Skeletal muscle tissue (tissue), 4 donors: Measurements from ENCODE around the gene OSBP2. TPM values are rescaled to one million over a fixed set of nuclear protein-coding genes. Genes with fewer than 3 reads are reported as not detected.

ENCODE experiments used
- H3K27ac ChIP-seq: one replicate; pipeline ENCODE4 v1.7.0; 2013; ENCODE audit warnings: mild to moderate bottlenecking, low read depth, low read length, inconsistent platforms
- H3K27me3 ChIP-seq, 3 donors: one replicate each; pipeline ENCODE4 v1.7.0; 2013; ENCODE audit warnings: low read length in 3 of 3; ENCODE audit not compliant: control insufficient read depth in 3 of 3, insufficient read depth in 3 of 3
- H3K36me3 ChIP-seq, 3 donors: one replicate each; pipeline ENCODE4 v1.7.0; 2013; ENCODE audit warnings: low read length in 3 of 3; ENCODE audit not compliant: control insufficient read depth in 3 of 3, insufficient read depth in 3 of 3
- H3K4me1 ChIP-seq, 3 donors: one replicate each; pipeline ENCODE4 v1.7.0; 2013; ENCODE audit warnings: low read length in 3 of 3, mild to moderate bottlenecking in 3 of 3; ENCODE audit not compliant: control insufficient read depth in 3 of 3, insufficient read depth in 3 of 3
- H3K4me3 ChIP-seq, 3 donors: one replicate each; pipeline ENCODE4 v1.7.0; 2013; ENCODE audit warnings: low read length in 3 of 3
- H3K9ac ChIP-seq, 3 donors: one replicate each; pipeline ENCODE4 v1.7.0; 2013; ENCODE audit warnings: low read length in 3 of 3, mild to moderate bottlenecking in 3 of 3, moderate library complexity in 2 of 3, low read depth in 1 of 3
- H3K9me3 ChIP-seq, 3 donors: one replicate each; pipeline ENCODE4 v1.7.0; 2013; ENCODE audit warnings: low read length in 3 of 3; ENCODE audit not compliant: control insufficient read depth in 3 of 3
- total RNA-seq: library from RNA; depleted of rRNA; stranded (reverse); fragments of >200 nt; gene quantifications from one replicate; pipeline ENCODE4 v1.2.3, GENCODE V29; 2014
- donor health status: Osteomylitis.

OSBP2 gene
- total RNA-seq, 1 donor from 2014 or later, result 4.7 TPM

GRCh38 chr22:30880847-30881246 lies 186.2 kb downstream of the OSBP2 start:
- peaks cover 10 to 24% (median 21%) of the 10 kb centered on the region in 3 donors for H3K4me1 ChIP-seq
- H3K9ac ChIP-seq, result no peak overlapping the region
- no peaks in the 10 kb centered on the region for H3K36me3 ChIP-seq
- no peak overlapping the region for H3K4me3 ChIP-seq
- no peaks in the 10 kb centered on the region for H3K9me3 ChIP-seq
- no peak overlapping the region for H3K27ac ChIP-seq
- no peaks in the 10 kb centered on the region for H3K27me3 ChIP-seq

- peak overlapping the region in 1 of 3 donors; percentile 16 for H3K9ac ChIP-seq
- no peaks in the 10 kb centered on the region for H3K27me3 ChIP-seq
- H3K4me3 ChIP-seq, result no peak overlapping the region
- H3K4me1 ChIP-seq, result peaks cover 4 to 16% (median 14%) of the 10 kb centered on the region in 3 donors
- no peaks in the 10 kb centered on the region for H3K36me3 ChIP-seq
- H3K9me3 ChIP-seq, result no peaks in the 10 kb centered on the region
- no peak overlapping the region for H3K27ac ChIP-seq
These were observed 186.9 kb downstream of the OSBP2 start for GRCh38 chr22:30881361-30882183.

DNA sequence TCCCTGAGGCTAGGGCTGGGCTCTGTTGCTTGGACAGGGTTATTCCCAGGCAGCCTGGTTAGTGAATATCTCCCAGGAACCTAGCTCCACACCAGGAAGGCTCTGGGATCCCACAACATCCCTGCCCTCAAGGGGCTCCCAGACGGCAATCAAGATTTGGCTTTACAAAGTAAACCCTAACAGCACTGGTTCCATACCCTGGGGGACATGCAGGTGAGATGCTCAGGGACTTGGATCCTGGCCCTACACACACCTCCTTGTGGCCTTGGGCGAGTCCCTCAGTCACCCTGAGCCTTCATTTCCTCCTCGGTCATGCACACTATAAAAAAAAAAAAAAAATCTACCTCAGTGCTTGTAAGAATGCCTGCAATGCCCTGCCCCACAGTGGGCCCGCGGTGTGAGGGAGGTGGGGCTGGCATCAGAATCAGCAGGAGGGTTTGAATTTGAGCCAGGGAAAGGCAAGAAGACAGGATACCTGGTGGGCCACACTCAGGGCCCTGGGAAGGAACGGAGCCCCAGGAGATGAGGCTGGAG lies 187.6 kb downstream of the OSBP2 start:
- no peaks in the 10 kb centered on the region for H3K36me3 ChIP-seq
- no peak overlapping the region for H3K9ac ChIP-seq
- H3K27me3 ChIP-seq, result no peaks in the 10 kb centered on the region
- H3K4me1 ChIP-seq, result peaks cover 3 to 10% (median 8%) of the 10 kb centered on the region in 3 donors
- no peak overlapping the region for H3K4me3 ChIP-seq
- no peak overlapping the region for H3K27ac ChIP-seq
- H3K9me3 ChIP-seq, result no peaks in the 10 kb centered on the region

GRCh38 chr22:30882974-30883533 lies 188.4 kb downstream of the OSBP2 start:
- no peaks in the 10 kb centered on the region for H3K9me3 ChIP-seq
- peaks cover 0 to 5% (median 2%) of the 10 kb centered on the region in 3 donors for H3K4me1 ChIP-seq
- H3K36me3 ChIP-seq, result no peaks in the 10 kb centered on the region
- H3K9ac ChIP-seq, result no peak overlapping the region
- no peak overlapping the region for H3K4me3 ChIP-seq
- H3K27me3 ChIP-seq, result no peaks in the 10 kb centered on the region
- no peak overlapping the region for H3K27ac ChIP-seq

GRCh38 chr22:30883586-30884145 lies 189.0 kb downstream of the OSBP2 start:
- H3K4me1 ChIP-seq, result peaks cover 0 to 4% (median 0%) of the 10 kb centered on the region in 3 donors
- no peaks in the 10 kb centered on the region for H3K27me3 ChIP-seq
- H3K9ac ChIP-seq, result no peak overlapping the region
- H3K4me3 ChIP-seq, result no peak overlapping the region
- H3K36me3 ChIP-seq, result no peaks in the 10 kb centered on the region
- H3K9me3 ChIP-seq, result no peaks in the 10 kb centered on the region
- H3K27ac ChIP-seq, result no peak overlapping the region

DNA sequence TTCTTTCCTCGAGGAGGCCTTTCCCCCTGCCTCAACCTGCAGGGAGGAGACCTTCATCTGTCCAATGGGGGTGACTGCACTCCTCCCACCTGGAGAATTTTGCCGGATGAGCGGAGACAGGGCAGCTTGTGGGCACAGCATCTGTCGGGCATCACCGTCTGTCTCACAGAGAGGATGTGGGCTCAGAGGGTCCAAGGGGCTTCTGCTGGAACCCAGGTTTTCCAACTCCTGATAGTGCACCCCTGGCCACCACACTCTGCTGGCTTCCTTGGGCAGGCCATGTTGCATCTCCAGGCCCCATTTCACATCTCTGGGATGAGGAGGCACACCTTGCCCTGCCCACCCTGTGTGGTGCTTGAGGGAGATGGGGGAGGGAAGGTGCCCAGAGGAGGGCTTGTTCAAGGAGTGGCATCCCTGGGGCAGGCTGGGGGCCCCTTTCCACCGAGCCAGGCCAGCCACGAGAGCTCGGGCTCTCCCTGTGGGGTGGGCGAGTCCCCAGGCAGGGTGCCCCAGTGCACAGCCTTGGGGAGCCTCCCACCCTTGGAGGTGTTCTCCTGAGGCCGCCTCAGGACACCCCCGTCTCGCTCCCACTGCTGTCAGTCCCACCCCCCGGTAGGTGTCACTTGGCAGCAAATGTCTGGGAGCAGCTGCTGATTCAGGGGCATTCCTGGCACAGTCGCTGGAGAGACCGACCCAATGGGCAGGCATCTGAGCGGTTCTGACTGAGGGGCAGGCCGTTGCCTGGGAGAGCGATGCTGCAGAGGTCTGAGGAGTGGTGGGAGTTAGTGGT lies 189.7 kb downstream of the OSBP2 start:
- H3K27ac ChIP-seq, result no peak overlapping the region
- no peak overlapping the region for H3K9ac ChIP-seq
- H3K36me3 ChIP-seq, result no peaks in the 10 kb centered on the region
- H3K9me3 ChIP-seq, result no peaks in the 10 kb centered on the region
- no peaks in the 10 kb centered on the region for H3K27me3 ChIP-seq
- H3K4me3 ChIP-seq, result no peak overlapping the region
- peaks cover 0 to 4% (median 0%) of the 10 kb centered on the region in 3 donors for H3K4me1 ChIP-seq

DNA sequence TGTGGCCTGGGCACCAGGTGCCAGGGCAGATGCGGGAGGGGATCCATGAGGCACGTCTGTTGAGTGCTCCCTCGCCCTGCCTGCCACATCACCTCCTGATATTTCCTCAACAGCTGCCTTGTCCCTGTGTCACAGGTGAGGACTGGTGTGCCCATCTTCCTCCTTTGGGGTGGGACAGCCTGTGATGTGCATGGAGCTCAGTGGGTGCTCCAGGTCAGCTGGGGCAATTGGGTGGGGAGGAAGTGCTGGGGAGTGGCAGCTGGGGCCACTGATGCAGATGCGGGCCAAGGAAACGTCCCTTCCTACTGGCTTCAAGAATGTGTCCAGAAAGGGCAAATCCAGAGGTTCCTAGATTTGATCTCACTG lies 190.3 kb downstream of the OSBP2 start:
- H3K36me3 ChIP-seq, result peaks cover 0 to 4% (median 0%) of the 10 kb centered on the region in 3 donors
- no peaks in the 10 kb centered on the region for H3K27me3 ChIP-seq
- peaks cover 0 to 4% (median 0%) of the 10 kb centered on the region in 3 donors for H3K4me1 ChIP-seq
- H3K27ac ChIP-seq, result no peak overlapping the region
- no peaks in the 10 kb centered on the region for H3K9me3 ChIP-seq
- H3K9ac ChIP-seq, result no peak overlapping the region
- no peak overlapping the region for H3K4me3 ChIP-seq

GRCh38 chr22:30885591-30885990 lies 190.9 kb downstream of the OSBP2 start:
- no peaks in the 10 kb centered on the region for H3K27me3 ChIP-seq
- H3K9me3 ChIP-seq, result no peaks in the 10 kb centered on the region
- H3K27ac ChIP-seq, result no peak overlapping the region
- no peak overlapping the region for H3K4me3 ChIP-seq
- H3K36me3 ChIP-seq, result peaks cover 0 to 5% (median 0%) of the 10 kb centered on the region in 3 donors
- H3K4me1 ChIP-seq, result peaks cover 0 to 4% (median 0%) of the 10 kb centered on the region in 3 donors
- H3K9ac ChIP-seq, result no peak overlapping the region

- Histone ChIP-seq H3K4me1 (no peaks in the 10 kb centered on the region), H3K27me3 (no peaks in the 10 kb centered on the region), H3K9me3 (no peaks in the 10 kb centered on the region), H3K36me3 (peaks cover 3 to 5% (median 5%) of the 10 kb centered on the region in 3 donors), H3K9ac (no peak overlapping the region), H3K4me3 (no peak overlapping the region), H3K27ac (no peak overlapping the region)
These were observed 192.8 kb downstream of the OSBP2 start for GRCh38 chr22:30887453-30887852.
